HepG2 (cell line): ENCODE results near the gene SIGLEC1. TPM values are rescaled to one million over a fixed set of nuclear protein-coding genes. Genes with fewer than 3 reads are reported as not detected.

Source experiments
- CBX5 ChIP-seq: sonication (generic); formaldehyde crosslinking; IDR thresholded peaks from 2 replicates; pipeline ENCODE4 v1.4.0; 2020; ENCODE audit warnings: missing genetic modification reagents, borderline replicate concordance
- CHCHD3 ChIP-seq: sonication (generic); formaldehyde crosslinking; IDR thresholded peaks from 2 replicates; pipeline ENCODE4 v1.8.0; 2022; ENCODE audit warnings: mild to moderate bottlenecking, missing genetic modification reagents, moderate library complexity
- GFI1 ChIP-seq: sonication (generic); formaldehyde crosslinking; IDR thresholded peaks from 2 replicates; pipeline ENCODE4 v1.5.0; 2020; ENCODE audit warnings: missing genetic modification reagents, mild to moderate bottlenecking, borderline replicate concordance
- POGZ ChIP-seq: sonication (generic); formaldehyde crosslinking; IDR thresholded peaks from 2 replicates; pipeline ENCODE4 v1.4.0; 2020; ENCODE audit warnings: mild to moderate bottlenecking, missing genetic modification reagents
- TBX2 ChIP-seq: sonication (generic); formaldehyde crosslinking; IDR thresholded peaks from 2 replicates; pipeline ENCODE4 v1.5.0; 2020; ENCODE audit warnings: missing genetic modification reagents, mild to moderate bottlenecking, borderline replicate concordance
- TEAD2 ChIP-seq: sonication (generic); formaldehyde crosslinking; IDR thresholded peaks from 2 replicates; pipeline ENCODE4 v1.9.0; 2021; ENCODE audit warnings: missing genetic modification reagents
- U2AF1 ChIP-seq: fragments of 200-400 bp; formaldehyde crosslinking; optimal IDR thresholded peaks from 2 replicates; pipeline ENCODE3; 2017; ENCODE audit warnings: mild to moderate bottlenecking, low read depth, low read length
- ZMYM4 ChIP-seq: sonication (generic); formaldehyde crosslinking; IDR thresholded peaks from 2 replicates; pipeline ENCODE4 v1.8.1; 2023; ENCODE audit warnings: mild to moderate bottlenecking, missing genetic modification reagents
- ZNF224 ChIP-seq: sonication (generic); formaldehyde crosslinking; IDR thresholded peaks from 2 replicates; pipeline ENCODE4 v1.5.0; 2020; ENCODE audit warnings: mild to moderate bottlenecking, missing genetic modification reagents
- ZNF235 ChIP-seq: sonication (generic); formaldehyde crosslinking; IDR thresholded peaks from 2 replicates; pipeline ENCODE4 v1.8.1; 2023; ENCODE audit warnings: mild to moderate bottlenecking, missing genetic modification reagents, borderline replicate concordance
- ZNF569 ChIP-seq: sonication (generic); formaldehyde crosslinking; IDR thresholded peaks from 2 replicates; pipeline ENCODE4 v1.5.0; 2020; ENCODE audit warnings: mild to moderate bottlenecking, missing genetic modification reagents, moderate library complexity, borderline replicate concordance
- ZNF883 ChIP-seq: sonication (generic); formaldehyde crosslinking; IDR thresholded peaks from 2 replicates; pipeline ENCODE4 v1.5.1; 2020; ENCODE audit warnings: mild to moderate bottlenecking, missing genetic modification reagents; ENCODE audit errors: not compliant biosample characterization
- ZSCAN31 ChIP-seq: sonication (generic); formaldehyde crosslinking; IDR thresholded peaks from 2 replicates; pipeline ENCODE4 v1.5.0; 2020; ENCODE audit warnings: low read depth, mild to moderate bottlenecking, missing genetic modification reagents
- polyA plus RNA-seq, 8 experiments: library from polyadenylated mRNA; depleted of rRNA in 3 of 8; stranded (reverse) in 7 of 8; unstranded in 1 of 8; fragments of >200 nt; fragmentation: Illumina TruSeq in 4 of 8; extraction: Trizol in 4 of 8; gene quantifications; 2 replicates each; pipeline versions ENCODE4 v1.2.1 to v1.2.3, GENCODE V29; 2011 to 2016; ENCODE audit warnings: low read depth in 4 of 8, missing spikeins in 1 of 8, mixed read lengths in 1 of 8; ENCODE audit not compliant: insufficient read depth in 1 of 8
- total RNA-seq, 5 experiments: library from RNA; depleted of rRNA; stranded (reverse); fragments of >200 nt; fragmentation: Illumina TruSeq; extraction: Trizol; gene quantifications; 2 replicates each; pipeline ENCODE4 v1.2.3, GENCODE V29; 2016; ENCODE audit warnings: low read depth in 1 of 5
- TF ChIP-seq, protein P1 (sequence below): sonication (generic); IDR thresholded peaks from 2 replicates; pipeline ENCODE4 v1.6.1; 2016; ENCODE audit warnings: low read depth, borderline replicate concordance
- TF ChIP-seq, protein P2 (sequence below): sonication (generic); formaldehyde crosslinking; IDR thresholded peaks from 2 replicates; pipeline ENCODE4 v1.4.0; 2020; ENCODE audit warnings: mild to moderate bottlenecking, missing genetic modification reagents
- TF ChIP-seq, protein P3 (sequence below): sonication (generic); formaldehyde crosslinking; IDR thresholded peaks from 2 replicates; pipeline ENCODE4 v1.4.0; 2020; ENCODE audit warnings: missing genetic modification reagents, borderline replicate concordance
- TF ChIP-seq, protein P4 (sequence below): sonication (generic); formaldehyde crosslinking; IDR thresholded peaks from 2 replicates; pipeline ENCODE4 v1.5.0; 2020; ENCODE audit warnings: missing genetic modification reagents, mild to moderate bottlenecking, borderline replicate concordance
- TF ChIP-seq, protein P5 (sequence below): sonication (generic); formaldehyde crosslinking; IDR thresholded peaks from 2 replicates; pipeline ENCODE4 v1.4.0; 2020; ENCODE audit warnings: missing genetic modification reagents

SIGLEC1 gene
- total and polyA plus RNA-seq, 2 of the 13 experiments (the other 11 are each of a cell fraction or from before 2014, with no cell fraction given), result 0.01 TPM; not detected in 1

DNA sequence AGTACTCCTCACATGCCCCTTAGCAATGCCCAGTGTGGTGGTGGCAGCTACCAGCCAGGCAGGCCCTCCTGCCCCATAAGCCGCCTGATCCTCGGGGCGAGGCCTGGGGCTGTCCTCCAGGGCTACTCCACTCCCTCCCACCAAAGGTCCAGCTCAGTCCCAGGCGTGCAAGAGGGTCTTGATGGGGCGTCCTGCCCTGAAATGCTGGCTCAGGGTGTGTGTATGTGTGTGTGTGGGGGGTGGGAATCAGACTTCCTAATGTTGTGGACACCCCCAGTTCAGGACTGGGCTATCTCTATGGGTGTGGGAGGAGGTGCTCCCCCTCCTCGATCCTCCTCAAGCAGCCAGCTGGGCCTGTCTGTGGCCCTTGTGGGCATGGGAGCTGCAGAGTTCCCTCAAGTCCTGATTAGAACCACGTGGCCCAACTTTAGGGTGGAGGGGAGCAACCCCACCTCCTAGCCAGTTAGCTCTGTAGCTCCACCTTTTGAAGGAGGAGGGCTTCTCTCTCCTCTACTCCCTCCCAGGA lies 27.6 kb upstream of the SIGLEC1 start (continued):
- TF ChIP-seq ZNF883 (CRISPR knock-in tag) (peak; percentile 7), ZSCAN31 (no peak), ZNF235 (CRISPR knock-in tag) (no peak), TBX2 (CRISPR knock-in tag) (no peak), ZMYM4 (no peak), TEAD2 (CRISPR knock-in tag) (no peak), ZNF569 (CRISPR knock-in tag) (0 out of 2 replicates have a peak, but pooled peaks have one; percentile 33), POGZ (CRISPR knock-in tag) (no peak), GFI1 (CRISPR knock-in tag) (no peak), U2AF1 (no peak), CBX5 (CRISPR knock-in tag) (no peak), ZNF224 (CRISPR knock-in tag) (no peak), CHCHD3 (CRISPR knock-in tag) (0 out of 2 replicates have a peak, but pooled peaks have one; percentile 35)
- TF ChIP-seq, protein P1, sequence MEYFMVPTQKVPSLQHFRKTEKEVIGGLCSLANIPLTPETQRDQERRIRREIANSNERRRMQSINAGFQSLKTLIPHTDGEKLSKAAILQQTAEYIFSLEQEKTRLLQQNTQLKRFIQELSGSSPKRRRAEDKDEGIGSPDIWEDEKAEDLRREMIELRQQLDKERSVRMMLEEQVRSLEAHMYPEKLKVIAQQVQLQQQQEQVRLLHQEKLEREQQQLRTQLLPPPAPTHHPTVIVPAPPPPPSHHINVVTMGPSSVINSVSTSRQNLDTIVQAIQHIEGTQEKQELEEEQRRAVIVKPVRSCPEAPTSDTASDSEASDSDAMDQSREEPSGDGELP, result no peak
- TF ChIP-seq, protein P2, sequence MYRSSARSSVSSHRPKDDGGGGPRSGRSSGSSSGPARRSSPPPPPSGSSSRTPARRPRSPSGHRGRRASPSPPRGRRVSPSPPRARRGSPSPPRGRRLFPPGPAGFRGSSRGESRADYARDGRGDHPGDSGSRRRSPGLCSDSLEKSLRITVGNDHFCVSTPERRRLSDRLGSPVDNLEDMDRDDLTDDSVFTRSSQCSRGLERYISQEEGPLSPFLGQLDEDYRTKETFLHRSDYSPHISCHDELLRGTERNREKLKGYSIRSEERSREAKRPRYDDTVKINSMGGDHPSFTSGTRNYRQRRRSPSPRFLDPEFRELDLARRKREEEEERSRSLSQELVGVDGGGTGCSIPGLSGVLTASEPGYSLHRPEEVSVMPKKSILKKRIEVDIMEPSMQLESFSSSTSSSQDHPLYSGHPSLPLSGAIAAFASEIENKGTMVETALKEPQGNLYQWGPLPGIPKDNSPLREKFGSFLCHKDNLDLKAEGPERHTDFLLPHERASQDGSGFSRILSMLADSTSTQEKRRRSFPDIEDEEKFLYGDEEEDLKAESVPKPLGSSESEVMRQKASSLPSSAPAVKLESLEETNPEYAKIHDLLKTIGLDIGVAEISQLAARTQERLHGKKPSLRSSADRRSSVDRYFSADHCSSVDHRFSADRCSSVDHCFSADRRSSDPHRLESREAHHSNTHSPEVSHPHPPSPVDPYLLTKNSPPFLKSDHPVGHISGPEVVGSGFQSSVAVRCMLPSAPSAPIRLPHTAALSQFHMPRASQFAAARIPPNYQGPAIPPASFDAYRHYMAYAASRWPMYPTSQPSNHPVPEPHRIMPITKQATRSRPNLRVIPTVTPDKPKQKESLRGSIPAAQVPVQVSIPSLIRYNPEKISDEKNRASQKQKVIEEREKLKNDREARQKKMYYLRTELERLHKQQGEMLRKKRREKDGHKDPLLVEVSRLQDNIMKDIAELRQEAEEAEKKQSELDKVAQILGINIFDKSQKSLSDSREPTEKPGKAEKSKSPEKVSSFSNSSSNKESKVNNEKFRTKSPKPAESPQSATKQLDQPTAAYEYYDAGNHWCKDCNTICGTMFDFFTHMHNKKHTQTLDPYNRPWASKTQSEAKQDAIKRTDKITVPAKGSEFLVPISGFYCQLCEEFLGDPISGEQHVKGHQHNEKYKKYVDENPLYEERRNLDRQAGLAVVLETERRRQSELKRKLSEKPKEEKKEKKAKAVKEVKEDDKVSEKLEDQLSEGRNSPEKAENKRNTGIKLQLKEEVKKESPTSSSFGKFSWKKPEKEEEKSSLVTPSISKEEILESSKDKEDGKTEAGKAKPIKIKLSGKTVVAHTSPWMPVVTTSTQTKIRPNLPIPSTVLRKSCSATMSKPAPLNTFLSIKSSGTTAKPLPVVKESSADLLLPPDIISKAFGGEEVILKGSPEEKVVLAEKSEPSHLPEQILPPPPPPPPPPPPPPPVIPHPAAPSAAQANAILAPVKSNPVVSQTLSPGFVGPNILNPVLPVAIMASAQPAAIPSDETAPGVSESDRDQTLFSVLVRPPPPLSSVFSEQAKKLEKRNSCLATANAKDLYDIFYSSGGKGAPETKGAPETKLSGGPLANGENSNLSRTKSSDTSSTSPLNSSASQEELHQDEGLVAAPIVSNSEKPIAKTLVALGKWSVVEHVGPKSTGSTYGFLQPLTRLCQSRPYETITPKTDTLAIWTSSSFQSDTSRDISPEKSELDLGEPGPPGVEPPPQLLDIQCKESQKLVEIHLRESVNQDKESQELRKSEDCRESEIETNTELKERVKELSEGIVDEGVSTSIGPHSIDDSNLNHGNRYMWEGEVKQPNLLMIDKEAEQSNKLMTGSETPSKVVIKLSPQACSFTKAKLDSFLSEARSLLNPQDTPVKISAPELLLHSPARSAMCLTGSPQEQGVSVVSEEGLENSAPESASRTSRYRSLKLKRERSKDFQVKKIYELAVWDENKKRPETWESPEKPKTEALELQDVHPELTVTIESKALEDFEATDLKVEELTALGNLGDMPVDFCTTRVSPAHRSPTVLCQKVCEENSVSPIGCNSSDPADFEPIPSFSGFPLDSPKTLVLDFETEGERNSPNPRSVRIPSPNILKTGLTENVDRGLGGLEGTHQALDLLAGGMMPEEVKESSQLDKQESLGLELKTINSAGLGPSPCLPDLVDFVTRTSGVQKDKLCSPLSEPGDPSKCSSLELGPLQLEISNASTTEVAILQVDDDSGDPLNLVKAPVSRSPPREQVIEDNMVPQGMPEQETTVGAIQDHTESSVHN (CRISPR knock-in tag), result no peak
- TF ChIP-seq, protein P3, sequence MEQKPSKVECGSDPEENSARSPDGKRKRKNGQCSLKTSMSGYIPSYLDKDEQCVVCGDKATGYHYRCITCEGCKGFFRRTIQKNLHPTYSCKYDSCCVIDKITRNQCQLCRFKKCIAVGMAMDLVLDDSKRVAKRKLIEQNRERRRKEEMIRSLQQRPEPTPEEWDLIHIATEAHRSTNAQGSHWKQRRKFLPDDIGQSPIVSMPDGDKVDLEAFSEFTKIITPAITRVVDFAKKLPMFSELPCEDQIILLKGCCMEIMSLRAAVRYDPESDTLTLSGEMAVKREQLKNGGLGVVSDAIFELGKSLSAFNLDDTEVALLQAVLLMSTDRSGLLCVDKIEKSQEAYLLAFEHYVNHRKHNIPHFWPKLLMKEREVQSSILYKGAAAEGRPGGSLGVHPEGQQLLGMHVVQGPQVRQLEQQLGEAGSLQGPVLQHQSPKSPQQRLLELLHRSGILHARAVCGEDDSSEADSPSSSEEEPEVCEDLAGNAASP (CRISPR knock-in tag), result no peak
- TF ChIP-seq, protein P4, sequence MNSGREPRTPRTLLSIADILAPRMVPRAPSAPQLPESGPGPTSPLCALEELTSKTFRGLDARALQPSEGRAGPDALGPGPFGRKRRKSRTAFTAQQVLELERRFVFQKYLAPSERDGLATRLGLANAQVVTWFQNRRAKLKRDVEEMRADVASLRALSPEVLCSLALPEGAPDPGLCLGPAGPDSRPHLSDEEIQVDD, result 0 out of 2 replicates have a peak, but pooled peaks have one; percentile 14
- TF ChIP-seq, protein P5, sequence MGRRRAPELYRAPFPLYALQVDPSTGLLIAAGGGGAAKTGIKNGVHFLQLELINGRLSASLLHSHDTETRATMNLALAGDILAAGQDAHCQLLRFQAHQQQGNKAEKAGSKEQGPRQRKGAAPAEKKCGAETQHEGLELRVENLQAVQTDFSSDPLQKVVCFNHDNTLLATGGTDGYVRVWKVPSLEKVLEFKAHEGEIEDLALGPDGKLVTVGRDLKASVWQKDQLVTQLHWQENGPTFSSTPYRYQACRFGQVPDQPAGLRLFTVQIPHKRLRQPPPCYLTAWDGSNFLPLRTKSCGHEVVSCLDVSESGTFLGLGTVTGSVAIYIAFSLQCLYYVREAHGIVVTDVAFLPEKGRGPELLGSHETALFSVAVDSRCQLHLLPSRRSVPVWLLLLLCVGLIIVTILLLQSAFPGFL (CRISPR knock-in tag), result no peak
